GM18867 (cell line): ENCODE measurements around the gene MSGN1.

Experiments
- ATAC-seq: cut with Tn5 transposase; IDR thresholded peaks from one replicate; pipeline ENCODE4 v1.9.1; 2021; ENCODE audit warnings: mild to moderate bottlenecking, moderate library complexity; ENCODE audit not compliant: unreplicated experiment

MSGN1 gene

GRCh38 chr2:17845806-17846205 is 29.5 kb downstream of the MSGN1 start:
- no peak for ATAC-seq

- no peak for ATAC-seq
These were observed 30.4 kb downstream of the MSGN1 start for GRCh38 chr2:17846676-17847075.

- no peak for ATAC-seq
These were observed 31.0 kb downstream of the MSGN1 start for GRCh38 chr2:17847236-17847635.

GRCh38 chr2:17849275-17849674 is 33.0 kb downstream of the MSGN1 start:
- no peak for ATAC-seq

GRCh38 chr2:17850151-17850550 is 33.9 kb downstream of the MSGN1 start:
- ATAC-seq: no peak

GRCh38 chr2:17851731-17852585 is 35.7 kb downstream of the MSGN1 start:
- ATAC-seq: peak; percentile 91

GRCh38 chr2:17853799-17854198 is 37.5 kb downstream of the MSGN1 start:
- no peak for ATAC-seq

- ATAC-seq: no peak
These were observed 40.8 kb downstream of the MSGN1 start for GRCh38 chr2:17857021-17857420.

- ATAC-seq: no peak
These were observed 41.8 kb downstream of the MSGN1 start for GRCh38 chr2:17858064-17858463.

- ATAC-seq: no peak
These were observed 47.3 kb downstream of the MSGN1 start for GRCh38 chr2:17863539-17863938.

- ATAC-seq: no peak
These were observed 48.4 kb downstream of the MSGN1 start for GRCh38 chr2:17864676-17865075.

- no peak for ATAC-seq
These were observed 50.9 kb downstream of the MSGN1 start for GRCh38 chr2:17867133-17867532.
